GM18526 (cell line): ENCODE measurements around the gene CFD.

ENCODE experiments used
- POLR2A ChIP-seq: IDR thresholded peaks from 3 replicates; pipeline ENCODE4 v1.6.1; 2011; ENCODE audit not compliant: insufficient read length; ENCODE audit errors: extremely low read depth

CFD gene

GRCh38 chr19:821231-821824 is 38.1 kb upstream of the CFD start:
- no peak for TF ChIP-seq POLR2A

- TF ChIP-seq POLR2A = no peak
Observed at GRCh38 chr19:821825-822503, 37.5 kb upstream of the CFD start, which contains the start of gene PLPPR3. Gene PLPPR3, minus strand, starts transcription at chr19:821955. Its CDS starts 396 bp downstream, at chr19:821559.

- TF ChIP-seq POLR2A = no peak
Observed at GRCh38 chr19:823565-824121, 35.8 kb upstream of the CFD start.

GRCh38 chr19:824885-825284 is 34.6 kb upstream of the CFD start:
- TF ChIP-seq POLR2A = no peak

- TF ChIP-seq POLR2A = no peak
Observed at GRCh38 chr19:825897-826644, 33.4 kb upstream of the CFD start.

GRCh38 chr19:827314-827709 is 32.2 kb upstream of the CFD start:
- no peak for TF ChIP-seq POLR2A

- no peak for TF ChIP-seq POLR2A
Observed at GRCh38 chr19:827710-828321, 31.6 kb upstream of the CFD start, which contains the start of gene AZU1. Gene AZU1, plus strand, starts transcription at chr19:827837. Its CDS starts 10 bp downstream, at chr19:827847.

GRCh38 chr19:829129-829758 is 30.2 kb upstream of the CFD start:
- TF ChIP-seq POLR2A = no peak

GRCh38 chr19:831407-832369 is 27.8 kb upstream of the CFD start:
- TF ChIP-seq POLR2A = no peak

- no peak for TF ChIP-seq POLR2A
Observed at GRCh38 chr19:834216-834615, 25.2 kb upstream of the CFD start.

GRCh38 chr19:835210-835810 is 24.2 kb upstream of the CFD start:
- no peak for TF ChIP-seq POLR2A

GRCh38 chr19:840519-841206 is 18.8 kb upstream of the CFD start, which contains the start of gene PRTN3:
Gene PRTN3, plus strand, starts transcription at chr19:840999. Its CDS starts 10 bp downstream, at chr19:841009.
- TF ChIP-seq POLR2A = no peak
